Body of pancreas (tissue), 4 donors: ENCODE measurements around the gene CHPF2. TPM values are rescaled to one million over a fixed set of nuclear protein-coding genes. Genes with fewer than 3 reads are reported as not detected.
A peak's percentile ranks its signal among the peaks of the same experiment; 100 is the strongest.

Source experiments
- ATAC-seq: fragments of 150-250 bp; one replicate; pipeline ENCODE4 v1.9.1; 2016
- DNase-seq, 4 donors: peaks; one replicate each; pipeline ENCODE4 v3.0.0-alpha.2; 2019
- H3K27ac ChIP-seq, 4 donors: fragments of 200-600 bp; sonication (generic); 1 replicate in 3 of 4; 2 replicates in 1 of 4; pipeline versions ENCODE4 v1.5.1 to v1.6.1; 2016 to 2019; ENCODE audit warnings: mild to moderate bottlenecking in 1 of 4, mixed read lengths in 1 of 4, moderate library complexity in 1 of 4
- H3K27me3 ChIP-seq, 2 donors: fragments of 200-600 bp; sonication (generic); one replicate each; pipeline ENCODE4 v1.6.0; 2016; ENCODE audit warnings: mild to moderate bottlenecking in 1 of 2
- H3K36me3 ChIP-seq, 2 donors: fragments of 200-600 bp; sonication (generic); replicated peaks in 1 of 2; 2 replicates each; pipeline ENCODE4 v1.5.1; 2016; ENCODE audit warnings: low read depth in 2 of 2; ENCODE audit not compliant: insufficient read depth in 1 of 2
- H3K4me1 ChIP-seq: fragments of 200-600 bp; sonication (generic); one replicate; pipeline ENCODE4 v1.6.0; 2016
- H3K4me3 ChIP-seq, 2 donors: fragments of 200-600 bp; sonication (generic); 1 replicate in 1 of 2; 2 replicates in 1 of 2; pipeline ENCODE4 v1.5.1; 2016 to 2019
- H3K9me3 ChIP-seq, 3 donors: fragments of 200-600 bp; sonication (generic); 1 replicate in 2 of 3; 2 replicates in 1 of 3; pipeline ENCODE4 v1.5.1; 2016
- CTCF ChIP-seq, 7 experiments: fragments of 450-650 bp in 4 of 7; fragments of 200-600 bp in 3 of 7; sonication (generic) in 3 of 7; IDR thresholded peaks; one replicate each; pipeline ENCODE4 v1.5.1; 2016 to 2019; ENCODE audit warnings: antibody characterized with exemption in 7 of 7
- POLR2A ChIP-seq, 3 donors: fragments of 450-650 bp; IDR thresholded peaks; one replicate each; pipeline ENCODE4 v1.6.1; 2016; ENCODE audit warnings: antibody characterized with exemption in 3 of 3, mild to moderate bottlenecking in 2 of 3
- WGBS, 2 donors: methylation state at CpG; one replicate each; pipeline ENCODE4 v1.1.5; 2017; 5-methylcytosine and 5-hydroxymethylcytosine counted together
- intact Hi-C: fragments of 100-400 bp; cut with DNase I; formaldehyde crosslinking; loops from one replicate; pipeline ENCODE4 v1.15.1; 2023
- total RNA-seq, 2 donors: library from RNA; depleted of rRNA; stranded (reverse); fragments of >200 nt; gene quantifications; one replicate each; pipeline ENCODE4 v1.1.0, GENCODE V29; 2016

CHPF2 gene
- total RNA-seq, 2 donors from 2014 or later, result 24.4 to 52.1 TPM

DNA sequence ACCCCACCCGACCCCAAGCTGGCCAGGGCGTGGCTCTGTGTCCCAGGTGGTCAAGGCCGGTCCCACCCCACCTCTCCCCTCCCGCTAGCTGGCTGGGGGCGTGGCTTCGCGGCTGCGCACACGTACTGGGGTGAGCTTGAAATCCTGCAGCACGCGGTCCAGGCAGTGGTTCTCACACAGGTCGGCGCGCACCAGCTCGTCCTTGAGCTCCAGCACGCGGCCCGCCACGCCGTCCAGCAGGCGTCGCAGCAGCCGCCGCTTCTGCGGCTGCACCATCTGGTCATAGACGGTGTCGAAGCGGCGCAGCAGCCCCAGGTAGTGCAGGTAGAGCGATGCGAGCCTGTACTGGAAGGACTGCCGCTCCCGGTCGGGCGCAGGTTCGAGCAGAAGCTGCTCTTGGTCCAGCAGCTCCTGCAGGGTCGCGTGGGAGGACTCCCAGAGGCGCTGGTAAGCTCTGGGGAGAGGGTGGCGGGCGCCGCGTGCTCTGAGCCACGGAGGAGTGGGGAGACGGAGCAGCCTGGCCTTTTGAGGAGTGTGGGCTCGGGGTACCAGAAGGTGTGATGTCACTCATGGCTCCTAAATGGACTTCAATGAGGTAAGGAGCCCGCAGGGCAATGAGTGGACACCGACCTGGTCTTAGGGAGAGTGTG lies 27.8 kb upstream of the CHPF2 start:
- Histone ChIP-seq H3K4me1 (no peaks in the 10 kb centered on the region), H3K36me3 (no peaks in the 10 kb centered on the region), H3K4me3 (no peak overlapping the region), H3K27me3 (no peaks in the 10 kb centered on the region), H3K27ac (no peak overlapping the region), H3K9me3 (no peaks in the 10 kb centered on the region)
- intact Hi-C loops, result no loop called here
- ATAC-seq (no peak), DNase-seq (peak in 1 of 4 donors; percentile 25)
- WGBS, 2 donors, result 55 to 70% methylated on average over 17 to 48 of the region's 48 CpGs
- TF ChIP-seq CTCF (IDR thresholded peaks at IDR 0.05) (no peak), POLR2A (IDR thresholded peaks at IDR 0.05) (no peak)

GRCh38 chr7:151205730-151206129 lies 26.6 kb upstream of the CHPF2 start:
- Histone ChIP-seq H3K27ac (no peak overlapping the region), H3K4me1 (no peaks in the 10 kb centered on the region), H3K36me3 (no peaks in the 10 kb centered on the region), H3K4me3 (no peak overlapping the region), H3K27me3 (no peaks in the 10 kb centered on the region), H3K9me3 (no peaks in the 10 kb centered on the region)
- no peak for DNase-seq
- intact Hi-C loops, result no loop called here
- 59 to 66% methylated on average over 6 of the region's 6 CpGs for WGBS, 2 donors
- TF ChIP-seq CTCF (IDR thresholded peaks at IDR 0.05), result no peak
- TF ChIP-seq POLR2A (IDR thresholded peaks at IDR 0.05), result no peak
- ATAC-seq, result no peak

DNA sequence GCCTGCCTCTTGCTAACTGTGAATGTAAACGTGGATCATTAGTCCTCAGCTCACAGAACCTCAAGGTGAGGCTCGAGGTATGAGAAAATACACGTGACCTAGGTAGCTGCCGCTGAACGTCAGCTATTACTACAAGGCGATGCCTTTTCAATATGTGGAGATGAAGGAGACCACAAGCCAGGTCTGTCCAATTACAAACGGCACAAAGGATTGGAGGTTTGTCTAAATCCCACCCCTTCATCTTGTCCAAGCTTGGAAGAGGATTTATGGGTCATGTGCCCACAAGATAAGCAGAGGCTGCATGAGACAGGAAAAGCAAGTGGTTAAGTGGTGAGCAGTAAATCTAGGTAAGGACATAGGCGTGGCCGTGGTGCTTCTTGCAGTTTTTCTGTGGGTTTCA lies 25.4 kb upstream of the CHPF2 start:
- H3K36me3 ChIP-seq, result no peaks in the 10 kb centered on the region
- no peaks in the 10 kb centered on the region for H3K27me3 ChIP-seq
- H3K27ac ChIP-seq, result no peak overlapping the region
- intact Hi-C loops, result no loop called here
- DNase-seq (no peak), ATAC-seq (no peak)
- H3K4me1 ChIP-seq, result no peaks in the 10 kb centered on the region
- H3K4me3 ChIP-seq, result no peak overlapping the region
- no peaks in the 10 kb centered on the region for H3K9me3 ChIP-seq
- WGBS, 2 donors, result 50 to 56% methylated on average over 8 to 9 of the region's 9 CpGs
- no peak for TF ChIP-seq POLR2A (IDR thresholded peaks at IDR 0.05)
- TF ChIP-seq CTCF (IDR thresholded peaks at IDR 0.05), result no peak

DNA sequence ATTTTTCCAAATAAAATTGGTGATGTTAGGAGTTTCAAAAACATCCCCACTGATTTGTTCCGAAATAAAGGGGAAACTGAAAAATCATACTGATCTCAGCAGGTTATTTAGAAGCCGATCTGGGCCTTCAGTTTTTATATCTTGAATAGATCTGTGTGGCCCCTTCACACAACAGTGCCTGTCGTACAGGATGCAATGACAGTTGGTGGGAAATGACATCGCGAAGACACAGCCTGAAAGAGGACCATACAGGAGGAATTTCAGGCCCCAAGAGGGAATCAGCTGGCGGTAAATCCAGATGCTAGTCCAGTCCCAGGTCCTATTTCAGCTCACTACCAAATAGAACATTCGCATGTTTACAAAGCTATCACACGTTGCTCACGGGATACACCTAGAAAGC lies 25.0 kb upstream of the CHPF2 start:
- 55 to 65% methylated on average over 9 of the region's 9 CpGs for WGBS, 2 donors
- intact Hi-C loops, result no loop called here
- DNase-seq (no peak), ATAC-seq (no peak)
- H3K4me3 ChIP-seq, result no peak overlapping the region
- H3K9me3 ChIP-seq, result no peaks in the 10 kb centered on the region
- no peaks in the 10 kb centered on the region for H3K4me1 ChIP-seq
- no peaks in the 10 kb centered on the region for H3K36me3 ChIP-seq
- H3K27me3 ChIP-seq, result no peaks in the 10 kb centered on the region
- TF ChIP-seq CTCF (IDR thresholded peaks at IDR 0.05) (no peak), POLR2A (IDR thresholded peaks at IDR 0.05) (no peak)
- H3K27ac ChIP-seq, result no peak overlapping the region

DNA sequence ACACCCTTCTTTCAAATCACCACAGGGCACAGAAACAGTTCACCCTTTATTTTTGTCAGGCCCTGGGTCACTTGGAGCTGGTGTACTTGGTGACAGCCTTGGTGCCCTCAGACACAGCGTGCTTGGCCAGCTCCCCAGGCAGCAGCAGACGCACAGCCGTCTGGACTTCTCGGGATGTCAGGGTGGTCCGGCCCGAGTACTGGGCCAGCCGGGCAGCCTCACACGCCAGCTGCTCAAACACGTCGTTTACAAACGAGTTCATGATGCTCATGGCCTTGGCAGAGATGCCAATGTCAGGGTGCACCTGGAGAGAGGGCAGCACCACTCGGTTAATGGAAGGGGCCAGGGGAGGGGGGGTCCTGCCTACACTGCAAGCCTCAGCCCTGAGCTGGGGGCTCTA lies 24.5 kb upstream of the CHPF2 start:
- ATAC-seq, result no peak
- intact Hi-C loops, result no loop called here
- Histone ChIP-seq H3K36me3 (no peaks in the 10 kb centered on the region), H3K27ac (no peak overlapping the region), H3K4me1 (no peaks in the 10 kb centered on the region), H3K27me3 (no peaks in the 10 kb centered on the region), H3K9me3 (no peaks in the 10 kb centered on the region), H3K4me3 (no peak overlapping the region)
- no peak for DNase-seq
- TF ChIP-seq CTCF (IDR thresholded peaks at IDR 0.05), result no peak
- TF ChIP-seq POLR2A (IDR thresholded peaks at IDR 0.05), result no peak
- WGBS, 2 donors, result 25 to 28% methylated on average over 2 to 12 of the region's 12 CpGs
